ENCODE results near the gene SUSD6.

DNA sequence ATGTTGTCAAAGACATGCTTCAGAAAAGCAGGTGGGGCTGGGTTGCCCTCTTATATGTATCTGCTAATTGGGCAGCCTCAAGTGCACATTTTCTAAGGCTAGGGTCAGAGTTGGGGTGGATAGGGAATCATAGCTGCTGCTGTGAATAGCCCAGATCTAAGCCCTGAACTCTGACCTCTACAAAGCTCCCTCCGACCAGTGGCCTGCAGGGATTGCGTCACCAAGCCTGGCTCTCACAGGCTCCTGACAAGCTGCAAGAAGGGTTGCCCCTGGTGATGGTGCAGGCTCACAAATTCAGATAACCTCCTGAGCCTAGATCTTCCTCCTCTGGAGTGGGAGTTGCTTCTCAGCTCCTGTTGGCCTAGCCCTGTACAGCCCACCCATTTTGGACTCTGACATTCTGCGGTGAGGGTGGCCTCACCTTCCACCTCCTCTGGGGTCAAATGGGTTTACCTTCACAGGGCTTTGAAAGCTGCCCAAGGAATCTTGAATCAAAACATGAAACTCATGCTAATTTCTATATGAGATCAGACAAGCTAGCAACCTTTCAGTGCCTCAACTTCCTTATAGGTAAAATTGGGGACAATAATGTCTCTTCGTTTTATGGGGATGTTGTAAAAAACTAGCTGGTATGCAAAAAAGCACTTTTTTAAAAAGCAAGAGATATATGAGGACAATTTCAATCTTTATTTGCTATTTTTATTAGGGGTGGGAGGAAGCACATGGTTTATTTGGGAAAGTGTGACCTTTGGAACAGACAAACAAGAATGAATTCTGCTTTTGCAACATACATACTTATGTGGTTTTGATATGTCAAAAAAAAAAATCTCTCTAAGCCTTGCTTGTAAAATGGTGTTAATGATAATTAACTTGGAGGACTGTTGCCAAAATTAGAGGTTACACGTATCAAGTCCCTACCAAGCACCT is 4.9 kb upstream of the SUSD6 start:
- no peak for TF ChIP-seq EZH2 (IDR thresholded peaks at IDR 0.05; ENCODE audit: borderline replicate concordance)
- TF ChIP-seq, protein P1, sequence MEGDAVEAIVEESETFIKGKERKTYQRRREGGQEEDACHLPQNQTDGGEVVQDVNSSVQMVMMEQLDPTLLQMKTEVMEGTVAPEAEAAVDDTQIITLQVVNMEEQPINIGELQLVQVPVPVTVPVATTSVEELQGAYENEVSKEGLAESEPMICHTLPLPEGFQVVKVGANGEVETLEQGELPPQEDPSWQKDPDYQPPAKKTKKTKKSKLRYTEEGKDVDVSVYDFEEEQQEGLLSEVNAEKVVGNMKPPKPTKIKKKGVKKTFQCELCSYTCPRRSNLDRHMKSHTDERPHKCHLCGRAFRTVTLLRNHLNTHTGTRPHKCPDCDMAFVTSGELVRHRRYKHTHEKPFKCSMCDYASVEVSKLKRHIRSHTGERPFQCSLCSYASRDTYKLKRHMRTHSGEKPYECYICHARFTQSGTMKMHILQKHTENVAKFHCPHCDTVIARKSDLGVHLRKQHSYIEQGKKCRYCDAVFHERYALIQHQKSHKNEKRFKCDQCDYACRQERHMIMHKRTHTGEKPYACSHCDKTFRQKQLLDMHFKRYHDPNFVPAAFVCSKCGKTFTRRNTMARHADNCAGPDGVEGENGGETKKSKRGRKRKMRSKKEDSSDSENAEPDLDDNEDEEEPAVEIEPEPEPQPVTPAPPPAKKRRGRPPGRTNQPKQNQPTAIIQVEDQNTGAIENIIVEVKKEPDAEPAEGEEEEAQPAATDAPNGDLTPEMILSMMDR (IDR thresholded peaks at IDR 0.05; ENCODE audit: poor library complexity): no peak
- no peak for TF ChIP-seq EZH2phosphoT487 (IDR thresholded peaks at IDR 0.05; ENCODE audit: low read depth, severe bottlenecking, unreplicated experiment)
